ENCODE data around the gene PLXND1.

Gene PLXND1

DNA sequence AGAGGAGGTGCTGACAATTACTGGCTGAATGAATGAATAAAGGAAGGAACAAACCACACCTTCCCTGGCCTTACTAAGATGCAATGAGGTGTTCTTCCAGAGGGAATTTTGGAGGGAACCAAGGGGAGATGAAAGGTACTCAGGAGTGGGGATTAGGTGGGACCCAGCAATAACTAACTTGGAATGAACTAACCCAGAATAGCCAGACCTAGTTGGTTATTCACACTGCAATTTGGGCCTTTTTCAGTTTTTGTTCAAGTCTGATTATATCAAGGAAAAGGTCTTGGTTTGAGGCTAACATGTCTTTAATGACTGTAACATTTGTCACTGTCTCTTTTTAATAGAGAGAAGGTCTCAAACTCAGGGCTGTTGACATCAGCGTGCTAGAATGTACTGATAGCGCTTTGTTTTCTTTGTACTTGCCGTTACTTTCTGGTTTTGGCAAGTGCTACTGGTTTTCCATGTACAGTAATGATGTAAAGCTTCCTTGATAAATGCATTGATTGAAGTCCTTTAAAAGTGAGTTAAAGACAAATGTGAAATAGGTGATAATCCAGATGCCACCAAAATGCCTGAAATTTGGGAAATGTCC lies 3.2 kb upstream of the PLXND1 start:
- in situ Hi-C loops (cut with HindIII; ENCODE audit: low sequenced_read_pairs), result no loop called here
- H3K4me3 ChIP-seq (ENCODE audit: low read depth, low read length), result no peak overlapping the region
- peak; percentile 55 for DNase-seq (ENCODE audit: low read depth, low spot score)

DNA sequence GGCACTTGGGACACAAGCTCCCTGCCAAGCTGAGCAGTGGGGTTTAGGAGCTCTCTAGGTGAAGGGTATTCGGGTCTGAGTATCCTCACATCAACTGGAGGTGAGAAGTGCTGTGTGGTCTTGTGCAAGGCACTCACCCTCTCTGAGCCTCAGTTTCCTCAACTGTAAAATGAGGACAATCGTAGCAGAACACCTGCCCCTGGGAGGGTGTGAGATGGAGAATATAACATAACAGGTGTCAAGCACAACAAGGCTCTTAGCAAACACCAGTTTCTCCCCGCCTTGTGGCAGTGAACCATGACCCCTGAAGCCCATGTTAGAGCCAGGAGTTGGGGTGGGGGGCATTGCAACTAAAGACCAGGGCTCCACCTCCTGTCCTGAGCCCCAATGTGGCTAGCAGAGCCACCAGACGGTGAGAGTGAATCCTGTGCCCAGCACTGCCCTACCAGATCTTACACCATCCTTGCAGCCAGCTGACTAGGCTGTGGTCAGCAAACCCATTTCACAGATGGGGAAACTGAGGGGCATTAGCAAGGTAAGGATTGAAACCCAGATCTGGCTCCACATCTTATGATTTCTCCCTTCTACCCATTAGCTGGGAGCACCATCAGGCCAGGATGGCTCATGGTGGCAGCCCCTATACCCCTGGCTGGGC lies 2.6 kb upstream of the PLXND1 start:
- no peak overlapping the region for H3K4me3 ChIP-seq (ENCODE audit: low read depth, low read length)
- DNase-seq (ENCODE audit: low read depth, low spot score), result no peak
- TF ChIP-seq, protein P1, sequence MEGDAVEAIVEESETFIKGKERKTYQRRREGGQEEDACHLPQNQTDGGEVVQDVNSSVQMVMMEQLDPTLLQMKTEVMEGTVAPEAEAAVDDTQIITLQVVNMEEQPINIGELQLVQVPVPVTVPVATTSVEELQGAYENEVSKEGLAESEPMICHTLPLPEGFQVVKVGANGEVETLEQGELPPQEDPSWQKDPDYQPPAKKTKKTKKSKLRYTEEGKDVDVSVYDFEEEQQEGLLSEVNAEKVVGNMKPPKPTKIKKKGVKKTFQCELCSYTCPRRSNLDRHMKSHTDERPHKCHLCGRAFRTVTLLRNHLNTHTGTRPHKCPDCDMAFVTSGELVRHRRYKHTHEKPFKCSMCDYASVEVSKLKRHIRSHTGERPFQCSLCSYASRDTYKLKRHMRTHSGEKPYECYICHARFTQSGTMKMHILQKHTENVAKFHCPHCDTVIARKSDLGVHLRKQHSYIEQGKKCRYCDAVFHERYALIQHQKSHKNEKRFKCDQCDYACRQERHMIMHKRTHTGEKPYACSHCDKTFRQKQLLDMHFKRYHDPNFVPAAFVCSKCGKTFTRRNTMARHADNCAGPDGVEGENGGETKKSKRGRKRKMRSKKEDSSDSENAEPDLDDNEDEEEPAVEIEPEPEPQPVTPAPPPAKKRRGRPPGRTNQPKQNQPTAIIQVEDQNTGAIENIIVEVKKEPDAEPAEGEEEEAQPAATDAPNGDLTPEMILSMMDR (IDR thresholded peaks at IDR 0.05; ENCODE audit: low read depth, low read length), result no peak
- in situ Hi-C loops (cut with HindIII; ENCODE audit: low sequenced_read_pairs), result no loop called here

More for the DNA sequence above, 3.2 kb upstream of the PLXND1 start:
- TF ChIP-seq, protein P1 (IDR thresholded peaks at IDR 0.05; ENCODE audit: low read depth, low read length), result no peak

DNA sequence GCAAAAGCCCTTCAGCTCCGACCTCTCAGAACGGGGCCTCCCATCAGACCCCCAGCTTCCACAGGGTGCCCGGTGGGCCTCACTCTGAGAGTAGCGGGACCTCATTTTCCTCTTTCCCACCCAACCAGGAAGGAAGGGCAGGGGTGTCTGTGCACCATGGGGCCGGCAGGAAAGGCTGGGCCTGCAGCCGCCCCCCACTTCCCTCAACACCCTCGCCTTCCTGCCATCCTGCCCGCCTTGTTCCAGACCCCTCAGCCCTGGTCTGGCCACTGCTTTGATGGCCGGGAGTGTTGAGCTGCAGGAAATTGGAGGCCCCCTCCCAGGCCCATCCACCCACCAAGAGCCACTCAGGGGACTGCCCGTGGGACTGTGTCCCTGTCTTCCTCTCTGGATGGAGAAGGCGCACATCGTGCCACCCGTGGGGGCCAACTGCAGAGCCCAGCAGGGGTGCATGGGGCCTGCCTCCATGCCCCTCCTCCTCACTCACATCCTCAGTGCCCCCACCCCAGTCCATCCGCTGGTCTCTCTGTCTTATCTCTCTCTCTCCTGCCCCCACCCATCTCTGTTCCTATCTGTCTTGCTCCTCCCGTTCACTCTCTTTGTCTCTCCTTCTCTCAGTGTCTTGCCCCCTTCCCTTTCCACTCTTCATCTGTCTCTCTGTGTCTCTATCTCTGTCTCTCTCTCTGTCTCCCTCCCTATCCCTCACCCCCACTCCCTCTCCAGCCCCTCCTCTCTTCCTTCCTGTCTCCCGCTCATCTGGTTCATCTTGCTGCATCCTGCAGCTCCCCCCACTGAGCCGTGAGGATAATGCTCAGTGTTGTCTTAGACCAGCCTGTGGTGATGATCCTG lies 1.8 kb upstream of the PLXND1 start:
- TF ChIP-seq, protein P1 (IDR thresholded peaks at IDR 0.05; ENCODE audit: low read depth, low read length), result peak; percentile 34
- in situ Hi-C loops (cut with HindIII; ENCODE audit: low sequenced_read_pairs), result no loop called here
- peak; percentile 69 for DNase-seq (ENCODE audit: low read depth, low spot score)
- no peak overlapping the region for H3K4me3 ChIP-seq (ENCODE audit: low read depth, low read length)

DNA sequence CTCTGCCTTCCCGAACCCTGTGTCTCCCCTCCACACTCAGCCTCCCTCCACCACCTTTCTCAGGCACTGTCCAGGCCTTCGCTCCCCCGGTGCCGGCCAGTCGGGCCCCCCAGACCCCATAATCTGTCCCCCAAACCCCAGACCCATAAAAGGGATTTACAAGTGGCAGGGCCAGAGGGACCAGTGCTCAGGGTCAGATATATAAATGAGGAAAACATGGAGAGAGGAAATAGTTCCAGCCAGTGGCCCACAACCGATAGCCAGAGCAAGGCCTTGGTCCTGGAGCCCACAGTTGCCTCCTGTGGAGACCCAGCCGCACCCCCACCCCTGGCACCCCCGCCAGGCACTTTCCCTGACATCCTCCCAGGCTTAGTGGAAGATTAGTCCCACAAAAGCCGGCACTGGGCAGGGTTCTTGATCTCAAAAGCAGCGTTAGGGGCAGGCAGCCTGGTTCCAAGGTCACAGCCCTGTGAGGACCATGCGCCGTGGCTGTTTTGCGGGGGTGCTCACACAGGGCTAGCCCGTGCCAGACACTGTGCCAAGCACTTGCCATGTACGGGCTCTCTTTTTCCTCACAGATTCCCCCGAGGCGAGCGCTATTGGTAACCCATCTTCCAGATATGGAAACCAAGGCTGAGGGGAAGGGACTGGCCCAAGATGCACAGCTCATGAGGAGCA lies 1.1 kb upstream of the PLXND1 start:
- in situ Hi-C loops (cut with HindIII; ENCODE audit: low sequenced_read_pairs), result no loop called here
- H3K4me3 ChIP-seq (ENCODE audit: low read depth, low read length), result peak overlapping the region; percentile 45
- DNase-seq (ENCODE audit: low read depth, low spot score), result no peak
- TF ChIP-seq, protein P1 (IDR thresholded peaks at IDR 0.05; ENCODE audit: low read depth, low read length), result no peak

DNA sequence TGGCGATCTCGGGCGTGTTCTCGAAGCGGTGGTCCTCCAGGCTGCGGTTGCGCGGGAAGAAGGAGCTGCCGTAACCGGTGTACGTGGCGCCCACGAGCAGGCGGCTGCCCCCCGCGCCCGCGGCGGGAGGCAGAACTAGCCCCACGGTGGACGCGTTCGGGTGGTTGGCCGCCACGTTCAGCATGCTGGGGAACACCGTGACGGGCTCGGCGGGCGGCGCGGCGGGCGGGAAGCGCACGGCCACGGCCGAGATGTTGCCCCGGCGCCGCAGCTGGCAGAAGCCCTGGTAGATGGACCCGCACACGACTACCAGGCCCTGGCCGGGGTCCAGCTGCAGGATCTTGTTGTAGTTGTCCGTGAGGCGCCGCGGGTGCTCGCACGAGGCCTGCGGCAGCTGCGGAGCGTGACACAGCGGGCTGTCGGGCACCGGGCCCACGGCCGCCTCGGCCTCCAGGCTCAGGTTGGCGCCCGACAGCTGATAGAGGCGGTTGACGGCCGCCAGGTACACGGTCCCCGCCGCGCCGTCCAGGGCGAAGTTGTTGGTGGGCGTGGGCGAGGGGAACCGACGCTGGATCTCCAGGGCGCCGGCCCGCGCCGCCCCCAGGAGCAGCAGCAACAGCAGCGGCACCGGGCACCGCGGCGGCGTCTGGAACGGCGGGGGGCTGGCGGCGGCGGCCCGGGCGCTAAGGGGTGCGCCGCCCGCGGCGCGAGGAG lies 397 bp downstream of the PLXND1 start:
- DNase-seq (ENCODE audit: low read depth, low spot score), result peak; percentile 43
- in situ Hi-C loops (cut with HindIII; ENCODE audit: low sequenced_read_pairs), result no loop called here
- peak overlapping the region; percentile 61 for H3K4me3 ChIP-seq (ENCODE audit: low read depth, low read length)
- TF ChIP-seq, protein P1 (IDR thresholded peaks at IDR 0.05; ENCODE audit: low read depth, low read length), result no peak

Measured in astrocyte of the spinal cord (primary cell).